Measurements from ENCODE around the gene DLL4.

DNA sequence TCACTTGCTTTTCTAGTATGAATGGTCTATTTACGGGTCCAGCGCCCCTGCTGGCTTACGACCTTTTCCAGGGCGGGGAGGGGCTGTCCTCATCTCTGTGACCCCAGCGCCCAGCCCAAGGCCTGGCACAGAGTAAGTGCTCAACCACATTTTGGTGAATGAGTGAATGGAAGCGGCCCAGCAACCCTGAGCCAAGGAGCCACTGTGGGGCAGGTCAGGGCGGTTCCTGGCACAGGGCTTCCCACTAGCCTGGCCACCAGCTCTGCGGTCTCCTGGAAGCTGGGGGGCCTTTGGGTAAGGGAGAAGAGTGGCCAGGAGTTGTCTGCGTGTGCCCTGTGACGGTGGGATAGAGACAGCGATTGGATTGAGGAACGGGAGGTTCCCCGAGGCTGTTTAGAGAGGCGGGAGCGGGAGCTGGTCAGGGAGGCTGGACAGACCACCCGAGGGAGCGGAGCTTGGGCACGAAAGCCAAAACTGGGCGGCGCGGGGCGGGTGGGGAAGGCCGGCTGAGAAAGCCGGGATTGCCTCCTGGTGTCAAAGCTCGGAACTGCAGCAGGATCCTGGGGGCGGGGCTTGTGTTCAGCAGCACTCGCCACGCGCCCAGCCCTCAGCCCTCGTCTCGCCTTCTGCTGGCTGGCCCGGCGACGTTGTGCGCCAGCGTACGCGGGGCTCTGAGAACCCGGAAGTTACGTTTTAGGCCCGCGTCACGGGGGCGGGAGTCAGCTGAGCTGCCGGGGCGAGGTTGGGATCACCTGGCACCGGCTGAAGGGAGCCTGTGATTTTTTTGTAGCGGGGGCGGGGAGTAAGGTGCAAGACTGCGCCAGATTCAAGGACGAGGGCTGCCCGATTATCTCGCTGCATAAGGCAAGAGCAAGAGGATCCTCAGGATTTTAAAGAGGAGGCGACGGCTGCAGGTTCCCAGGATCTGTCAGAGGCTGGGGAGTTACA, 35.1 kb upstream of the DLL4 start, which contains the start of gene VPS18:
- no peak for TF ChIP-seq POLR2A (IDR thresholded peaks at IDR 0.05)
- TF ChIP-seq, protein P1, sequence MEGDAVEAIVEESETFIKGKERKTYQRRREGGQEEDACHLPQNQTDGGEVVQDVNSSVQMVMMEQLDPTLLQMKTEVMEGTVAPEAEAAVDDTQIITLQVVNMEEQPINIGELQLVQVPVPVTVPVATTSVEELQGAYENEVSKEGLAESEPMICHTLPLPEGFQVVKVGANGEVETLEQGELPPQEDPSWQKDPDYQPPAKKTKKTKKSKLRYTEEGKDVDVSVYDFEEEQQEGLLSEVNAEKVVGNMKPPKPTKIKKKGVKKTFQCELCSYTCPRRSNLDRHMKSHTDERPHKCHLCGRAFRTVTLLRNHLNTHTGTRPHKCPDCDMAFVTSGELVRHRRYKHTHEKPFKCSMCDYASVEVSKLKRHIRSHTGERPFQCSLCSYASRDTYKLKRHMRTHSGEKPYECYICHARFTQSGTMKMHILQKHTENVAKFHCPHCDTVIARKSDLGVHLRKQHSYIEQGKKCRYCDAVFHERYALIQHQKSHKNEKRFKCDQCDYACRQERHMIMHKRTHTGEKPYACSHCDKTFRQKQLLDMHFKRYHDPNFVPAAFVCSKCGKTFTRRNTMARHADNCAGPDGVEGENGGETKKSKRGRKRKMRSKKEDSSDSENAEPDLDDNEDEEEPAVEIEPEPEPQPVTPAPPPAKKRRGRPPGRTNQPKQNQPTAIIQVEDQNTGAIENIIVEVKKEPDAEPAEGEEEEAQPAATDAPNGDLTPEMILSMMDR (IDR thresholded peaks at IDR 0.05): peak in 1 of 3 donors; percentile 98

All from lower leg skin (tissue), 3 donors.